HG03103 (cell line): Measurements from ENCODE around the gene CAB39.

ENCODE experiments used
- ATAC-seq: cut with Tn5 transposase; IDR thresholded peaks from one replicate; pipeline ENCODE4 v1.9.1; 2021; ENCODE audit warnings: low read depth; ENCODE audit not compliant: unreplicated experiment

CAB39 gene

GRCh38 chr2:230779126-230779525 lies 66.5 kb downstream of the CAB39 start:
- no peak for ATAC-seq

- ATAC-seq, result no peak
These were observed 67.0 kb downstream of the CAB39 start for GRCh38 chr2:230779607-230780006.

GRCh38 chr2:230781130-230781797 lies 68.6 kb downstream of the CAB39 start:
- ATAC-seq, result no peak

GRCh38 chr2:230783101-230783500 lies 70.5 kb downstream of the CAB39 start:
- ATAC-seq, result no peak

- no peak for ATAC-seq
These were observed 72.2 kb downstream of the CAB39 start for GRCh38 chr2:230784795-230785194.

GRCh38 chr2:230785346-230785745 lies 72.7 kb downstream of the CAB39 start:
- no peak for ATAC-seq

GRCh38 chr2:230787101-230787500 lies 74.5 kb downstream of the CAB39 start:
- ATAC-seq, result no peak

GRCh38 chr2:230788554-230789175 lies 76.0 kb downstream of the CAB39 start:
- no peak for ATAC-seq

- no peak for ATAC-seq
These were observed 78.3 kb downstream of the CAB39 start for GRCh38 chr2:230790981-230791380.

- peak; percentile 64 for ATAC-seq
These were observed 81.1 kb downstream of the CAB39 start for GRCh38 chr2:230793572-230794359.

GRCh38 chr2:230794497-230794896 lies 81.9 kb downstream of the CAB39 start:
- no peak for ATAC-seq

- no peak for ATAC-seq
These were observed 83.2 kb downstream of the CAB39 start for GRCh38 chr2:230795856-230796255.

GRCh38 chr2:230796280-230796862 lies 83.7 kb downstream of the CAB39 start:
- no peak for ATAC-seq

GRCh38 chr2:230797515-230798495 lies 85.2 kb downstream of the CAB39 start:
- ATAC-seq, result peak; percentile 43

- peak; percentile 45 for ATAC-seq
These were observed 86.2 kb downstream of the CAB39 start for GRCh38 chr2:230798769-230799399.

- no peak for ATAC-seq
These were observed 92.8 kb downstream of the CAB39 start for GRCh38 chr2:230805353-230806017.

- no peak for ATAC-seq
These were observed 95.1 kb downstream of the CAB39 start for GRCh38 chr2:230807729-230808128.

GRCh38 chr2:230809015-230809414 lies 96.4 kb downstream of the CAB39 start:
- no peak for ATAC-seq

GRCh38 chr2:230809677-230810251 lies 97.1 kb downstream of the CAB39 start:
- ATAC-seq, result no peak
